GM19035 (cell line): ENCODE data around the gene RNPEPL1.

Experiments used
- ATAC-seq: cut with Tn5 transposase; IDR thresholded peaks from one replicate; pipeline ENCODE4 v1.9.1; 2021; ENCODE audit not compliant: unreplicated experiment

RNPEPL1 gene

GRCh38 chr2:240575101-240575965 is 7.0 kb downstream of the RNPEPL1 start:
- no peak for ATAC-seq

GRCh38 chr2:240576036-240576435 is 7.8 kb downstream of the RNPEPL1 start:
- ATAC-seq = no peak

DNA sequence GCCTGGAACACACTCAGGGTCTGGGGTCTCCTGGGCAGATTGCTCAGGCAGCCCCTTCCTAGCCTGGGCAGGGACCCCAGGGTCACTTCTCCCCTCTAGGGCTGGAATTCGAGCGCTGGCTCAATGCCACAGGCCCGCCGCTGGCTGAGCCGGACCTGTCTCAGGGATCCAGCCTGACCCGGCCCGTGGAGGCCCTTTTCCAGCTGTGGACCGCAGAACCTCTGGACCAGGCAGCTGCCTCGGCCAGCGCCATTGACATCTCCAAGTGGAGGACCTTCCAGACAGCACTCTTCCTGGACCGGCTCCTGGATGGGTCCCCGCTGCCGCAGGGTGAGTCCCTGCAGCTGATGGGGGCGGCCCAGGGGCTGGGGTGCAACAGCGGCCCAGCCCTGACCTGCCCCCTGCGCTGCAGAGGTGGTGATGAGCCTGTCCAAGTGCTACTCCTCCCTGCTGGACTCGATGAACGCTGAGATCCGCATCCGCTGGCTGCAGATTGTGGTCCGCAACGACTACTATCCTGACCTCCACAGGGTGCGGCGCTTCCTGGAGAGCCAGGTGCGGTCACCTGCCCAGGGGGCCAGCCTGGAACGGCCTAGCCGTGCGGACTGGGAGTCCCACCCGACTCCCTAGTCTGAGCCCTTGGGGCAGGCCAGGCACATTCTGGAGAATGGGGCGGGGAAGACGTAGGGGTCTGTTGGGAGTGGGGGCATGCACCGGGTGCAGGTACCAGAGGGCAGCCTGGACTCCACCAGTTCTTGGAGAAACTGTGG is 8.3 kb downstream of the RNPEPL1 start:
- ATAC-seq = no peak

GRCh38 chr2:240577281-240578109 is 9.2 kb downstream of the RNPEPL1 start:
- no peak for ATAC-seq

GRCh38 chr2:240578110-240578450 is 9.8 kb downstream of the RNPEPL1 start:
- no peak for ATAC-seq

DNA sequence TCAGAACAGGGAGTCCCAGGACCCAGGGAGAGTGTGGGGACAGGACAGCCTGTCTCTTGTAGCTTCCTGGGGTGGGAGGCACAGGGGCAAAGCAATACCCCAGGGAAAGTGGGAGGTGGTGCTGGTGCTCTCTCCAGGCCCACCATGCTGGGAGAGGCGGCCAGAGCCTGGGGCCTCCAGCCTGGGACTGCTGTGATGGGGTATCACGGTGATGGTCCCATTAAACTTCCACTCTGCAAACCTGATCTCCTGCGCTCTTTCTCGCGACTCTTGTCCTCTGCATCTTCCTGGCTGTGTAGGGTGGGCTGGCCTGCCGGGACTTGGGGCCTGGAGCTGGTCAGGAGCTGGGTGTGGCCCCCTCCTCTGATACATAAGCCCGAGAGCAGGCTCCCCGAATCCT is 10.2 kb downstream of the RNPEPL1 start:
- ATAC-seq = no peak

GRCh38 chr2:240579071-240579762 is 10.9 kb downstream of the RNPEPL1 start:
- peak; percentile 7 for ATAC-seq

GRCh38 chr2:240579771-240580614 is 11.7 kb downstream of the RNPEPL1 start:
- peak; percentile 40 for ATAC-seq

- no peak for ATAC-seq
Measured at GRCh38 chr2:240581811-240582210, 13.5 kb downstream of the RNPEPL1 start.

DNA sequence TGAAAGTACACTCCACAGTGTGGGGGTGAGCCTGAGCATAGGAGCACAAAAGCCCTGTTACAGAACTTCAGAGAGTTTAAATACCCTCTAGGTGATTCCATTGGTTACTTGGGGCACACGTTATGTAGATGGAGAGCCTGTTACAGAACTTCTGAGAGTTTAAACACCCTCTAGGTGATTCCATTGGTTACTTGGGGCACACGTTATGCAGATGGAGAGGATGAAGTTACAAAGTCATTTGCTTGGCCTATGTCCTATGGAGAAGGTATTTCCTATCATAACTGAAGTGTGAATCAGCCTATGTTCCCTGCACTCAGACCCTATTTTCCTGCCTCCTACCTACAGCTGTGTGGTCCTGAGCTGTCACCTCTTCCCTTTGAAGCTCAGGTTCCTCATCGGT is 14.5 kb downstream of the RNPEPL1 start:
- no peak for ATAC-seq

- ATAC-seq = no peak
Measured at GRCh38 chr2:240583774-240584173, 15.5 kb downstream of the RNPEPL1 start.

- peak; percentile 48 for ATAC-seq
Measured at GRCh38 chr2:240584486-240585031, 16.3 kb downstream of the RNPEPL1 start.

DNA sequence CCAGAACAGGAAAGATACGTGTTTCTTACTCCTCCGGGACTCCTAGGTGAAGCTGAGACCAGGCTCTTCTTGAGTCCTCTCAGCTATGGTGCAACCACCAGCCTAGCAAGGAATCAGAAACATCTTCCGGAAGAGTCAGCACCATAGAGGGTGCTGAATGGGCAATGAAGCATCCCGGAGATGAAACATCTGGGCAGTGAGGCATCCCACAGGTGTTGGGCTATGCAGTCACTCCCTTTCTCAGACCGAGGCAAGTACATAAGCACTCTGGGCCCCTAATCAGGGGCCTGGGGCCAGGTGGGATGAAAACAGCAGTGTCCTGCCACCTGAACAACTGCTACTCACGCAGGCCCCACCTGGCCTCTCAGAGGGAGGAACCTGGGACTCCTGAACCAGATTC is 16.8 kb downstream of the RNPEPL1 start:
- peak; percentile 14 for ATAC-seq

DNA sequence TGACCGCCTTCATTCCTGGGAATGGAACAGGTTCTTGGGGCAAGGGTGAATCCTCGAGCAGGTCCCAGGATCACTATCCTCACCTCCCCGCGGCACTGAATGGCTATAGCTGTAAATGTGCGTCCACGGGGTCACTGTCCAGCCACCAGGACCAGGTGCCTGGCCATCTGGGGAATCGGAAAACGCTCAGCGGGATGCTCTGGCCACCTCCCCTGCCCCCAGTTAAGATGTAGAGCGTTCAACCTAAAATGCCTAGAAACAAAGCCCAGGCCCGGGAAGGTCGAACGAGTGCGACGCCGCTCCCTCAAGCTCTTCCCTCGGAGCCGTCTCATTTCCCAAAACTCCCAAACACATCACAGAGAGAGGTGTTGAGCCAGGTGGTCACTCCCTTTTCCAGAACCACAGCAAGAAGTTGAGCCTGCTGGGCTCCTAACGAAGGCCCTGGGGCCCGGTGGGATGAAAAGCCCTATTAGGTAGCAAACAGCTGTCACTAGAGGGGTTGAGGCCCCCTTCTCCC is 17.5 kb downstream of the RNPEPL1 start:
- ATAC-seq = no peak

DNA sequence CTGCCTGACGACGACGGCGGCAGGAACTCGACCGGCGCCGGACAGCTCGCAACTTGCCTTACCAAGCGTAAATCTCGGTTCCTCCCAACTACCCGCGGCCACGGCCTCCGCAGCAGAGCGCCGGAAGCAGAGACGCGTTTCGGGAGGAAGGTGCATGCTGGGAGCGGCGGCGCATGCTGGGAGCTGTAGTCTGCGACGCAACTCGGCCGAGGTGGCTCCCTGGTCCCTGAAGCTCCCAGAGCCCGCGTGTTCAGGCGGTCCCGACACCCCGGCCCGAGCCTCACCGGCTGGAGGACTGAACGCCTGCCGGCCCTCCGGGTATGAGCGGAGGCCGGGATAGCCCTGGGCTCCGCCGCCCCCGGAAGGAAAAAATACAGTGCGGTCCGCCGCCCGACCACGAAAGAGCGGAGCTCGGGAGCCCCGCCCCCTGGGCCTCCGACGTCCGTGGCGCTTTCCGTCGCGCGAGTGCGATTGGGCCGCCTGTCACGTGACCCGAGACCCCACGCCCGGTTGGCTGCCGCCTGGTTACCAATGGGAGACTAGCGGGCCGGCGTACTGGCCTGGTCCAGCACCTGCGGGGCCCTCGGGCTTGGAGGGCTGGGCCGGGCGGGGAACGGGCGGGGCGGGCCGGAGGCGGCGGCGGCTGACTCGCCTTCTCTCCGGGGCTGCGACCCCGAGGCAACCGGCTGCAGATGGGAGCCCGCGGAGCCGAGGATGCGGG is 18.1 kb downstream of the RNPEPL1 start, which contains the start of gene CAPN10:
Gene CAPN10 (plus strand): TSS at position 537 of the 721 bp plus-strand sequence. CDS start 178 bp downstream, at position 715.
- peak; percentile 67 for ATAC-seq

DNA sequence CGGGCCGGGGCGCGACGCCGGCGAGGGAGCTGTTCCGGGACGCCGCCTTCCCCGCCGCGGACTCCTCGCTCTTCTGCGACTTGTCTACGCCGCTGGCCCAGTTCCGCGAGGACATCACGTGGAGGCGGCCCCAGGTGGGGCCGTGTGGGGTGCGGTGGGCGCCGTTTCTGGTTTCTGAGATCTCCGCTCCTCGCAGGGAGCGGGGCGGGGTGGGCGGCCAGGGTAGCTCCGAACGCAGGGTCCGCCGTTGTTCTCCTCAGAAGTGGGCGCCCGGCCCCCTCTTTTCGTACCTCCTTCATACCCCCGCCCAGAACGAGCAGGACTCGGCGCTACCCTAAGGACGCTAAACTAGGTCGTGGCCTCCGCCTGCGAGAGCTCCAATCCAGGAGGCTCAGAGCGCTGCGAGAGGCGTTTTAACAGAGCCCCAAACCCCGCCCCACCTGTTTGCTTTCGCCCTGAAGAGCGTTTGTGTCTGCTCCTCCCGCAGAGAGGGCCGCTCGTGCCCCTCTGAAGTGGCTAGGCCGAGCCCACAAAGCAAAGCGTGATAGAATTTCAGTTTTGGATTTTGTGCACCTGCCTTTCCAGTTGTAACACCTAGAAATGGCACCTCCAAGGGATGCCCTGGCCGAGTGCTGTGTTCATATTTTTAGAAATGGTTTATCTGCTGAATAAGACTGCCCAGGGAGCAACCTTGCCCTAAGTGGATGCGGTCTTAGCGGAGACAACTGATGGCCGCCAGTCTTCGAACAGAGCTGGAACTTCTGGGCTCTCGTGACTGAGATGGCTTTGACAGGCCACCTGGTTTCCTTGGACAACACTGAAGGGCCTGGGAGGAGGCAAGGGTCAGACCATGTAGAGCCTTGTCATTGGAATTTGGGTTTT is 18.9 kb downstream of the RNPEPL1 start:
- ATAC-seq = peak; percentile 2

DNA sequence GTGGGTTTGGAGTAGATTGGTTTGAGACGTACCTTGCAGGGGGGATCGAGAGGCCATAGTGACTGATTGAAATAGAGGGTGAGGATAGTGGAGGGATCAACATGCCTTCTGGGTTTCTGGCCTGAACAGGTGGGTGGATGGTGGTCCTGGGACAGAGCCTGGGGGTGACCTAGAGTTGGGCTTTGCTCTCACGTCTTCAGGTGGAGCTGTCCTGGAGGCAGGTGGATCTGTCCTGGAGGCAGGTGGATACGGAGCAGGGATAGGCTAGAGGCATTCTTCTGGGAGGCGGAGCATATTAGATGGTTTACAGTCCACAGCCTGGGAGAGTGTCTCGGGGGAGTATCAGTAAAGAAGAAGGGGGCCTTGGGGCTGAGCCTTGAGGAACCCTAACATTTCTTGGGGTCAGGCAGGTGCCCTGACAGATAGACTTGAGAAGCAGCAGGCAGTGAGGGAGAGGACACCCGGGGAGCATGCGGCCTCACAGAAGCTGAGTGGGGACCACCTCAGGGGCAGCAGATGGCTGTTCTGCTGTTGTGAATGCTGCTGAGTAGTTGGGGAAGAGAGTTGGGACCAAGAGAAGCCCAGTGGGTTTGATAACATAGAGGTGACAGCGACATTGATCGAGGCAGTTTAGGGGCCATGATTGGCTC is 19.8 kb downstream of the RNPEPL1 start:
- no peak for ATAC-seq
